Fibroblast of villous mesenchyme (primary cell): ENCODE measurements around the gene KHDC1L. TPM values are rescaled to one million over a fixed set of nuclear protein-coding genes. Genes with fewer than 3 reads are reported as not detected.
A peak's percentile ranks its signal among the peaks of the same experiment; 100 is the strongest.
"Not testable (repeated sequence)": the region's sequence is repeated elsewhere in the genome, so short reads cannot be mapped to it uniquely, and the experiment has no call there.

ENCODE experiments used
- DNase-seq: peaks from one replicate; pipeline ENCODE4 v3.0.0-alpha.2; 2010; ENCODE audit warnings: low read depth
- H3K4me3 ChIP-seq: 2 replicates; pipeline ENCODE4 v1.5.1; 2011; ENCODE audit warnings: low read depth, mild to moderate bottlenecking, low read length
- CTCF ChIP-seq: IDR thresholded peaks from 2 replicates; pipeline ENCODE4 v1.5.1; 2012; ENCODE audit warnings: low read depth, mild to moderate bottlenecking, low read length; ENCODE audit not compliant: insufficient read depth
- total RNA-seq: library from RNA; depleted of rRNA; stranded (reverse); fragments of >200 nt; gene quantifications from 2 replicates; pipeline ENCODE4 v1.2.3, GENCODE V29; 2012

KHDC1L gene
- total RNA-seq, 1 donor = 0.43 TPM

DNA sequence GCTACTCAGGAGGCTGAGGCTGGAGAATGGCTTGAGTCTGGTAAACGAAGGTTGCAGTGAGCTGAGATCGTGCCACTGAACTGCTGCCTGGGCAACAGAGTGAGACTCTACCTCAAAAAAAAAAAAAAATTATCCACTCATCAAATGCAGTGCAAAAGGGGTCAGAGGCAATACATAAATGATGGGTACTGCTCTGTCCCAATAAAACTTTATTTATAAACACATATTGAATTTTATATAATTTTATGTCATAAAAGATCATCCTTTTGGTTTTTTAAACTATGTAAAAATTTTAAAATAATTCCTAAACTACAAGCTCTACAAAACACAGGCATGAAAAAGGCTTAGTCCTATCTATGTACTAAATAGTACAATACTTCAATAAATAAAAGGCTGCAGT is 27.4 kb upstream of the KHDC1L start:
- no peak for TF ChIP-seq CTCF
- DNase-seq = no peak

DNA sequence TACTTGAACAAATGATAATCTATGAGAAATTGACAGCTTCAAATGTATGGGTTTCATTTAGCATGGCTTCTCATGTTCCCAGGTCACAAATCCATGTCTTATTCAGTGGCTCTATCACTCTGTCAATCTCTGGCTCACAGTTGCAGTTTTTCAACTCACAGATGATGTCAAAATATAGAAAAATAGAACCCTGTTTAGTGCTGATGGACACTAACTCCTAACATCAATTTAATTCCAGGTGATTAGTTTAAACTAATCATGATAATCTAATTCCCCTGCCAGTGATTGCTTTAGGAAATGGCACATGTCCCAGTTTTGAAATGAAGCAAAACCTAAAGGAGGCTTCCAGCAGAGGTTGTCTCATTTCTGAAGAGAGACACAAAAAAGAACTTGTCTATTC is 24.7 kb upstream of the KHDC1L start:
- DNase-seq = no peak
- TF ChIP-seq CTCF = no peak

More for the DNA sequence above, 27.4 kb upstream of the KHDC1L start:
- H3K4me3 ChIP-seq = no peak overlapping the region

GRCh38 chr6:73248192-73248903 is 23.1 kb upstream of the KHDC1L start:
- TF ChIP-seq CTCF = no peak
- no peak overlapping the region for H3K4me3 ChIP-seq
- DNase-seq = no peak

More for the DNA sequence above, 24.7 kb upstream of the KHDC1L start:
- H3K4me3 ChIP-seq = no peak overlapping the region

GRCh38 chr6:73242001-73242400 is 16.7 kb upstream of the KHDC1L start:
- no peak for DNase-seq
- no peak for TF ChIP-seq CTCF
- no peak overlapping the region for H3K4me3 ChIP-seq

- no peak for TF ChIP-seq CTCF
- DNase-seq = no peak
- H3K4me3 ChIP-seq = no peak overlapping the region
Observed at GRCh38 chr6:73240730-73241129, 15.4 kb upstream of the KHDC1L start.

- peak; percentile 81 for DNase-seq
- no peak for TF ChIP-seq CTCF
- H3K4me3 ChIP-seq = no peak overlapping the region
Observed at GRCh38 chr6:73236144-73236750, 11.0 kb upstream of the KHDC1L start.

GRCh38 chr6:73234733-73235132 is 9.4 kb upstream of the KHDC1L start:
- no peak overlapping the region for H3K4me3 ChIP-seq
- no peak for TF ChIP-seq CTCF
- DNase-seq = peak; percentile 65

GRCh38 chr6:73233971-73234370 is 8.7 kb upstream of the KHDC1L start:
- DNase-seq, H3K4me3 ChIP-seq: not testable (repeated sequence)
